DND-41 (cell line): ENCODE results near the gene SLC30A3.

Experiments used
- ATAC-seq: fragments of 200-7000 bp; cut with Tn5 transposase; 3 replicates; pipeline ENCODE4 v1.9.1; 2021; ENCODE audit warnings: low read depth; ENCODE audit not compliant: insufficient read depth
- DNase-seq: peaks from one replicate; pipeline ENCODE4 v3.0.0-alpha.2; 2020
- H2AFZ ChIP-seq: 2 replicates; pipeline ENCODE4 v1.6.0; 2012; ENCODE audit warnings: low read depth, low read length
- H3K27ac ChIP-seq: 2 replicates; pipeline ENCODE4 v1.5.1; 2012; ENCODE audit warnings: low read length, inconsistent platforms
- H3K27me3 ChIP-seq: fragments of 200-600 bp; sonication (generic); 2 replicates; pipeline ENCODE4 v1.6.0; 2012; ENCODE audit warnings: low read length, mild to moderate bottlenecking, inconsistent platforms; ENCODE audit not compliant: insufficient read depth, poor library complexity
- H3K36me3 ChIP-seq: 2 replicates; pipeline ENCODE4 v1.5.1; 2012; ENCODE audit warnings: low read length, inconsistent platforms; ENCODE audit not compliant: insufficient read depth
- H3K4me1 ChIP-seq: 2 replicates; pipeline ENCODE4 v1.5.1; 2012; ENCODE audit warnings: mild to moderate bottlenecking, low read length; ENCODE audit not compliant: insufficient read depth
- H3K4me2 ChIP-seq: 2 replicates; pipeline ENCODE4 v1.6.0; 2012; ENCODE audit warnings: mild to moderate bottlenecking, moderate library complexity, low read length, inconsistent platforms; ENCODE audit not compliant: insufficient read depth
- H3K4me3 ChIP-seq, 2 experiments: fragments of 200-600 bp in 1 of 2; shearing (Covaris generic) in 1 of 2; 2 replicates each; pipeline ENCODE4 v1.5.1; 2012 to 2016; ENCODE audit warnings: inconsistent platforms in 2 of 2, low read length in 2 of 2, mild to moderate bottlenecking in 2 of 2, low read depth in 1 of 2, moderate library complexity in 1 of 2
- H3K79me2 ChIP-seq: 2 replicates; pipeline ENCODE4 v1.6.0; 2012; ENCODE audit warnings: low read length, inconsistent platforms; ENCODE audit not compliant: insufficient read depth
- H3K9ac ChIP-seq: 2 replicates; pipeline ENCODE4 v1.6.0; 2012; ENCODE audit warnings: low read depth, mild to moderate bottlenecking, inconsistent platforms, low read length, moderate library complexity
- H3K9me3 ChIP-seq: 2 replicates; pipeline ENCODE4 v1.5.1; 2012; ENCODE audit warnings: low read length, moderate library complexity, mild to moderate bottlenecking, inconsistent platforms; ENCODE audit not compliant: insufficient read depth, severe bottlenecking
- H4K20me1 ChIP-seq: 2 replicates; pipeline ENCODE4 v1.6.0; 2012; ENCODE audit warnings: low read length; ENCODE audit not compliant: insufficient read depth
- CTCF ChIP-seq: IDR thresholded peaks from 2 replicates; pipeline ENCODE4 v1.5.1; 2012; ENCODE audit warnings: borderline replicate concordance, low read length, moderate library complexity, mild to moderate bottlenecking; ENCODE audit not compliant: poor library complexity, severe bottlenecking; ENCODE audit errors: extremely low read depth
- EZH2 ChIP-seq: IDR thresholded peaks from 3 replicates; pipeline ENCODE4 v1.6.1; 2012; ENCODE audit warnings: borderline replicate concordance, low read depth, mild to moderate bottlenecking, moderate library complexity, low read length, inconsistent platforms; ENCODE audit not compliant: severe bottlenecking

Gene SLC30A3

GRCh38 chr2:27209621-27210401, 53.0 kb downstream of the SLC30A3 start:
- DNase-seq (no peak), ATAC-seq (no peak)
- no peak overlapping the region for H3K9ac ChIP-seq
- H3K79me2 ChIP-seq: peaks cover 39% of the 10 kb centered on the region
- H3K27ac ChIP-seq: no peak overlapping the region
- no peaks in the 10 kb centered on the region for H3K27me3 ChIP-seq
- H3K36me3 ChIP-seq: peaks cover 61% of the 10 kb centered on the region
- H3K4me2 ChIP-seq: peak overlapping the region; percentile 38; the same call in 1 of the 2 replicates
- H3K4me1 ChIP-seq: peaks cover 43% of the 10 kb centered on the region
- peaks cover 3% of the 10 kb centered on the region; the same call in 1 of the 2 replicates for H4K20me1 ChIP-seq
- H3K9me3 ChIP-seq: no peaks in the 10 kb centered on the region
- H2AFZ ChIP-seq: no peak overlapping the region
- H3K4me3 ChIP-seq: no peak overlapping the region
- no peak for TF ChIP-seq EZH2
- no peak for TF ChIP-seq CTCF

- peaks cover 67% of the 10 kb centered on the region for H3K36me3 ChIP-seq
- H4K20me1 ChIP-seq: peaks cover 6% of the 10 kb centered on the region; the same call in 1 of the 2 replicates
- H2AFZ ChIP-seq: no peak overlapping the region
- no peaks in the 10 kb centered on the region for H3K27me3 ChIP-seq
- H3K4me3 ChIP-seq: no peak overlapping the region
- no peak for TF ChIP-seq EZH2
- no peak for TF ChIP-seq CTCF
- DNase-seq (no peak), ATAC-seq (no peak)
- peaks cover 38% of the 10 kb centered on the region for H3K4me1 ChIP-seq
- H3K79me2 ChIP-seq: peaks cover 33% of the 10 kb centered on the region
- H3K9ac ChIP-seq: no peak overlapping the region
- H3K4me2 ChIP-seq: peak overlapping the region; percentile 12; the same call in 1 of the 2 replicates
- no peaks in the 10 kb centered on the region for H3K9me3 ChIP-seq
- H3K27ac ChIP-seq: no peak overlapping the region
Observed at GRCh38 chr2:27208486-27209050, 54.3 kb downstream of the SLC30A3 start.

- Histone ChIP-seq H3K9me3 (no peaks in the 10 kb centered on the region), H3K9ac (no peak overlapping the region), H3K27ac (no peak overlapping the region), H3K27me3 (no peaks in the 10 kb centered on the region), H3K4me1 (peaks cover 27% of the 10 kb centered on the region), H3K4me2 (no peak overlapping the region), H3K36me3 (peaks cover 87% of the 10 kb centered on the region), H2AFZ (no peak overlapping the region), H4K20me1 (peaks cover 9% of the 10 kb centered on the region; the same call in 1 of the 2 replicates), H3K4me3 (no peak overlapping the region), H3K79me2 (peaks cover 17% of the 10 kb centered on the region)
- DNase-seq (no peak), ATAC-seq (no peak)
- TF ChIP-seq EZH2 (no peak), CTCF (no peak)
Observed at GRCh38 chr2:27206346-27206745, 56.5 kb downstream of the SLC30A3 start.
